T-helper 1 cell (primary cell): ENCODE data around the gene ZNF91.
"Not testable (repeated sequence)": the region's sequence is repeated elsewhere in the genome, so short reads cannot be mapped to it uniquely, and the experiment has no call there.

Experiments used
- DNase-seq, 5 donors: peaks; one replicate each; pipeline ENCODE4 v3.0.0-alpha.2; 2012 to 2020
- total RNA-seq, 4 donors: gene quantifications; one replicate each; lab custom pipeline; 2026; lab: John Stamatoyannopoulos, UW

Gene ZNF91
- total RNA-seq, result 182 to 238 (median 206) reads per million in 4 donors

DNA sequence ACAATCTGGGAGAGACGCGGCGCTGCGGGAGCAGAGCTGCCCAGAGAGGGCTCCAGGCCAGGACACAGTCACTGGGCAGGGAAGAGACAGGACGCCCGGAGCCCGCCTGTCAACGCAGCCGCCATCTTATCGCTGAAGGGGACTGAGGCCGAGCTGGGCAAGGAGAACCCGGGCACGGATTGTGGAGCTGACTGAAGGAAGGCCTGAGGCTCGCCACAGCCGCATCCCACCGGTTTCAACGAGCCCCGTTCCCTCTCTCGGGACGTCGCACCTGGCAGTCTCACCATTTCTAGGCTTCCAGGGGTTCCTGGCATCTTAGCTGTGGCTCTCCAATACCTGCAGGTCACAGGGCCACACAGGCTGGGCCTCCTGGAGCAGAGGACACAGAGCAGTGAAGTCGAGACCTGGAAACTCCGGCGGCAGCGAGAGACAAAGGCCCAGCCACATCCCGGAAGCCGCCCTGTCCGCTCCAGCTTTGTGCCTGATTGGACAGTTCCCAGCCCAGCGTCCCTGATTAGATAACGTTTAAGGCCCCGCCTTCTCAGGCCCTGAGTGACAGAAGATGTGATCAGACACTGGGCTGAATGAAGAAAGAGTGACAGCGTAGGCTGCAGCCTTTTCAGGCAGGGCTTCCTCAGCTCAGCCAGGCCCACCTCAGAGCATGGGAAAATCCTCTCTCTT, at the start of gene ZNF91:
Gene ZNF91, minus strand, starts transcription at position 431 of the 681 bp plus-strand sequence. Its CDS starts 117 bp downstream, at position 314.
- DNase-seq, result peak; percentile 77 to 94 (median 88)

- DNase-seq, result peak in 1 of 5 donors; percentile 6
Observed at GRCh38 chr19:23440791-23441190, 45.5 kb upstream of the ZNF91 start.

- DNase-seq, result no peak
Observed at GRCh38 chr19:23440207-23440606, 44.9 kb upstream of the ZNF91 start.

DNA sequence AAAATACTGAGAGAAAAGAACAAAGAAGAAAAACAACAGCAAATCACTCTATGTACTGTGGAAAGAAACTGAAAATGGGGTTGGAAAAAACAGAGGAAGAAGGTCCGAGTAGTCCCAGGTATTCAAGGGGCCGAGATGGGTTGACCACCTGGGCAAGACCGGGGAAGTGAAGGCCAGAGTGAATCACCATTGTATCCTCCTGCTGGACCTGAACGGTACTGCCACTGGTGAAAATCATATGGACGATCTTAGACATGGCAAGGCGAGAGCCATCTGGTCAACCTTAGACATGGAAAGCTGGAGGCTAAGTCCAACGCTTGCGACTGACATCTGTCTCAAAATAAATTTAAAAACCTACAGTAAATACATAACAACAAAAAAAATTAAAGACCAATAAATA, 44.4 kb upstream of the ZNF91 start:
- no peak for DNase-seq

GRCh38 chr19:23437901-23438300, 42.6 kb upstream of the ZNF91 start:
- no peak for DNase-seq

- DNase-seq, result no peak
Observed at GRCh38 chr19:23436944-23437343, 41.7 kb upstream of the ZNF91 start.

- DNase-seq, result no peak
Observed at GRCh38 chr19:23436318-23436717, 41.0 kb upstream of the ZNF91 start.

DNA sequence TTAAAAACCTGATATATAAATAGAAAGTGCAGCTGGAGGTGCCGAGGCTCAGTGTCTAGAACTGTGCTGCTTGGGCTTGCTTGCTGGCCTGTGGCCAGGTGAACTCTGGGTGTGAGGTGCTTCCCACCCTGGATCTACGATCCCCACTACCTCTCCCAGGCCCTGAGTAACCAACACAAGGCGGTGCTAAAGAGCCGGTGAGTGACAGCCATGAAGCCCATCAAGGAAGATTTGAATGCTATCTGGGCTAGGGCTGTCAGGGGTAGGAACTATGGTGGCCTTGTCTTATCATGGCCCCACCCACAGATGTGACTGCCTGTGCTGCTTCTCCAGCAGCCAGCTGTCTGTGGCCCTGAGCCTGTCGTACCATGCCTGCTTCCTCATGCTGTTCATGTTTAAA, 25.6 kb upstream of the ZNF91 start:
- no peak for DNase-seq

GRCh38 chr19:23419261-23419660, 24.0 kb upstream of the ZNF91 start:
- DNase-seq, result not testable (repeated sequence)

- DNase-seq, result no peak
Observed at GRCh38 chr19:23415561-23416191, 20.4 kb upstream of the ZNF91 start.

- no peak for DNase-seq
Observed at GRCh38 chr19:23415034-23415433, 19.8 kb upstream of the ZNF91 start.

DNA sequence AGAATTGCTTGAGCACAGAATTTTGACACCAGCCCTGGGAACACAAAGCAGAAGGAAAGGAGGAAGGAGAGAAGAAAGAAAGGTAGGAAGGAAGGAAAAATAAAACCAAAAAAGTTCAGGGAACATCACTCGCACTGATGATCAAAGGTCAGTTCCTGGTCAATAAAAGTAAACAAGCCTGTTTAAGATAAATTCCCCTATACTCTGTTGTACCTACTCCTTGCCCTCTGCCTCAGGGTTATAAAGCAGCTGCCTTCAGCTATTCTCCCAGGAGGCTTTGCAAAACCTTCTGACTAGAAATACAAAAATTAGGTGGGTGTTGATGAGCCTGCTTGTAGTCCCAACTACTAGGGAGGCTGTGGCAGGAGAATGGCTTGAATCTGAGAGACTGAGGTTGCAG, 14.9 kb upstream of the ZNF91 start:
- DNase-seq, result no peak

- DNase-seq, result no peak
Observed at GRCh38 chr19:23409392-23410048, 14.2 kb upstream of the ZNF91 start.

DNA sequence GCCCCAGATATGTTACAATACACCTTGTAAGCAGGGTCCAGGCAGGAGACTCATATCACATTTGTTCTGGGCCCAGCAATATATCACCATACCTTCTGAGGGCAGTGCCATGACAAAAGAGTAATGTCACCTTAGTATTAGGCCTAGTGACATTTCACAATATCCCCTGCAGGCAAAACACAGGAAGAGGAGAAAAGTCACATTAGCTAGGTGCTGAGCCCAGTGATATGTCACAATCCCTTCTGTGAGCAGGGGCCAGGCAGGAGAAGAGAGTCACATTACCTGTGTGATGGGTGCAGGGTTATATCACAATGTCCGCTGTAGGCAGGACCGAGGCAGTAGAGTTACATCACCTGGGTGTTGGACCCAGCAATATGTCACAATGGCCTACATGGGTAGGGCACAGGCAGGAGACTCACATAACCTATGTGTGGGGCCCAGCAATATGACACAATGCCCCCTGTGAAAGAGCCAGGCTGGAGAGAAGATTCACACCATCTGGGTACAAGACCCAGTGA, 12.4 kb upstream of the ZNF91 start:
- no peak for DNase-seq

GRCh38 chr19:23406721-23407120, 11.4 kb upstream of the ZNF91 start:
- DNase-seq, result no peak

DNA sequence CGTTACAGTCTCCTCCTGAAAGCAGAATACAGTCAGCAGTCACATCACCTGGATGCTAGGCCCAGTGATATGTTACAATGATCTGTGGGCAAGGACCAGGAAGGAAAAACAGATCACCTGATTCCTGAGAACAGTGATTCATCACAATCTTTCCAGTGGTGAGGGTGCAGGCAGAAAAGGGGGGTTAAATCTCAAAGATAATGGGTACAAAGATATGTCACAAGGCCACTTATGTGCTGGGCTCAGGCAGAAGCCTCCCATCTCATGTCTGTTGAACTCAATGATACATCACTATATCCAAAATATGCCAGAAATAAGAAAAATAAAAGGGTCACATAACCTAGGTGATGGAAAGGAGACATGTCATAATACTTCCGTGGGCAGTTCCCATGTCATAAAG, 10.8 kb upstream of the ZNF91 start:
- no peak for DNase-seq

DNA sequence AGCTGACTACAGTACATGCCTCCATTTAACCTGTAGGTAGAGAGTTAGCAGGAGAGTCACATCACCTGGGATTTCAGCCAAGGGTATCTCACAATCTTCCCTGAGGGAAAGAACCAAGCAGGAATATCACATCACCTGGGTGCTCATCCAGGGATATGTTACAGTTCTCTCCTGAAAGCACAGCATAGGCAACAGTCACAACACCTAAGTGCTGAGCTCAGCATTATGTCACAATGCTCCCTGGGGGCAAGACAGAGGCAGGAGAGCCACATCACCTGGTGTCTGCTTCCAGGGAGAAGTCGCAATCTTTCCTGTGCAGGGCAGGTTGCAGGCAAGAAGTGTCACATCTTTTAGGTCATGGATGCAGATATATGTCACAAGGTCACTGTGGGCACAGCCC, 9.4 kb upstream of the ZNF91 start:
- DNase-seq, result no peak

GRCh38 chr19:23403581-23404324, 8.5 kb upstream of the ZNF91 start:
- DNase-seq, result no peak

GRCh38 chr19:23403052-23403451, 7.8 kb upstream of the ZNF91 start:
- no peak for DNase-seq

DNA sequence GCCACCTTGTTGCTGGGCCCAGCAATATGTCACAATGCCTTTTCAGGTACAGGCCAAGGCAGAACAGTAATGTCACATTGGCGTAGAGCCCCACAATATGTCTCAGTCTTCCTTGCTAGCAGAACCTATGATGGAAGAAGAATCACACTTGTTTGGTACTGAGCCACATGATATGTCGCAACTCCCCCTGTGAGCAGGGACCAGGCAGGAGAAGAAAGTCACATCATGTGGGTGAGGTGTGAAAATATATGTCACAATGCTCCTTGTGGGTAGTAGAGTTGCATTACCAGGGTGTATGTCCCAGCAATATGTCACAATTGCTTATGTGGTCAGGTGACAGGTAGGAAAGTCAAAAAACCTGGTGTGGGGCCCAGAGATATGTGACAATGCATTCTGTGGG, 7.1 kb upstream of the ZNF91 start:
- DNase-seq, result no peak

GRCh38 chr19:23401086-23401610, 5.9 kb upstream of the ZNF91 start:
- no peak for DNase-seq

- no peak for DNase-seq
Observed at GRCh38 chr19:23399443-23399842, 4.2 kb upstream of the ZNF91 start.

DNA sequence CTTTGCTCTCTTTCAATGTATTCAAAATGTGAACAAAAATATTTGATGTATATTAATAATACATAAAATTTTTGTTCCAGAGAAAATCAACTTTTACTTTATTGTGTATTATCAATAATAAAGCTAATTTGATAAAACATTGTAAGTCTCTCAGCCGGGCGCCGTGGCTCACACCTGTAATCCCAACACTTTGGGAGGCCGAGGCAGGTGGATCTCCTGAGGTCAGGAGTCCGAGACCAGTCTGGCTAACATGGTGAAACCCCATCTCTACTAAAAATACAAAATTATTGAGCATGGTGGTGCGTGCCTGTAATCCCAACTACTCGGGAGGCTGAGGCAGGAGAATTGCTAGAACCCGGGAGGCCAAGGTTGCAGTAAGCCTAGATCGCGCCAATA, 449 bp upstream of the ZNF91 start:
- DNase-seq, result not testable (repeated sequence)
